IMR-90 (cell line): Measurements from ENCODE around the gene SLX4. TPM values are rescaled to one million over a fixed set of nuclear protein-coding genes. Genes with fewer than 3 reads are reported as not detected.

Experiments used
- ATAC-seq: fragments of 200-7000 bp; cut with Tn5 transposase; 2 replicates; pipeline ENCODE4 v1.9.1; 2020; ENCODE audit warnings: low read depth, mild to moderate bottlenecking, moderate library complexity
- BruUV-seq: library from RNA; stranded (reverse); fragments of 400-500 nt; replicated peaks from 2 replicates; lab custom pipeline; 2021; lab: Mats Ljungman, UMichigan
- CTCF ChIA-PET: fragments of 300-600 bp; formaldehyde crosslinking; extraction: SDS; loops from one replicate; lab custom pipeline; 2021; ENCODE audit warnings: antibody characterized with exemption; lab: Yijun Ruan, JAX
- POLR2A ChIA-PET: fragments of 300-600 bp; sonication (Branson Sonifier 250); formaldehyde crosslinking; loops from one replicate; lab custom pipeline; 2022; ENCODE audit warnings: antibody characterized with exemption; ENCODE audit not compliant: unreplicated experiment; lab: Charles Lee
- DNase-seq: peaks from one replicate; pipeline ENCODE4 v3.0.0; 2013
- H2AFZ ChIP-seq: replicated peaks from 2 replicates; pipeline ENCODE3; 2013; ENCODE audit warnings: low read length, mild to moderate bottlenecking; ENCODE audit not compliant: poor library complexity
- H2AK5ac ChIP-seq: 2 replicates; pipeline ENCODE4 v1.6.1; 2013; ENCODE audit warnings: low read depth, low read length, inconsistent platforms
- H2AK9ac ChIP-seq: replicated peaks from 2 replicates; pipeline ENCODE3; 2013; ENCODE audit warnings: mild to moderate bottlenecking, low read depth, low read length, moderate library complexity; ENCODE audit not compliant: poor library complexity
- H2BK120ac ChIP-seq: 2 replicates; pipeline ENCODE4 v1.6.1; 2013; ENCODE audit warnings: low read depth, low read length, inconsistent platforms
- H2BK15ac ChIP-seq: 3 replicates; pipeline ENCODE4 v1.6.1; 2013; ENCODE audit warnings: low read depth, low read length, inconsistent platforms
- H2BK20ac ChIP-seq: 2 replicates; pipeline ENCODE4 v1.6.1; 2013; ENCODE audit warnings: low read depth, mild to moderate bottlenecking, inconsistent platforms, low read length, moderate library complexity
- H2BK5ac ChIP-seq: 2 replicates; pipeline ENCODE4 v1.6.1; 2013; ENCODE audit warnings: mild to moderate bottlenecking, low read depth, low read length, inconsistent platforms; ENCODE audit not compliant: poor library complexity, severe bottlenecking
- H3K14ac ChIP-seq: replicated peaks from 2 replicates; pipeline ENCODE4 v1.6.1; 2013; ENCODE audit warnings: low read depth, low read length, inconsistent platforms
- H3K18ac ChIP-seq: 2 replicates; pipeline ENCODE4 v1.6.1; 2013; ENCODE audit warnings: low read depth, low read length, control low read depth
- H3K23ac ChIP-seq: 2 replicates; pipeline ENCODE4 v1.6.1; 2013; ENCODE audit warnings: low read depth, low read length, inconsistent platforms
- H3K27ac ChIP-seq: 2 replicates; pipeline ENCODE4 v1.5.1; 2013; ENCODE audit warnings: mild to moderate bottlenecking, control low read depth, low read length; ENCODE audit not compliant: insufficient read depth
- H3K27me3 ChIP-seq: 2 replicates; pipeline ENCODE4 v1.6.1; 2013; ENCODE audit warnings: low read length; ENCODE audit not compliant: control insufficient read depth, insufficient read depth
- H3K36me3 ChIP-seq: 2 replicates; pipeline ENCODE4 v1.6.1; 2013; ENCODE audit warnings: low read length, mixed read lengths; ENCODE audit not compliant: control insufficient read depth, insufficient read depth
- H3K4ac ChIP-seq: 2 replicates; pipeline ENCODE4 v1.6.1; 2013; ENCODE audit warnings: low read depth, low read length, inconsistent platforms
- H3K4me1 ChIP-seq: 2 replicates; pipeline ENCODE4 v1.6.1; 2013; ENCODE audit warnings: low read length, mixed read lengths; ENCODE audit not compliant: control insufficient read depth, insufficient read depth
- H3K4me2 ChIP-seq: 2 replicates; pipeline ENCODE4 v1.6.1; 2013; ENCODE audit warnings: low read depth, mild to moderate bottlenecking, control low read depth, low read length, moderate library complexity
- H3K4me3 ChIP-seq: 2 replicates; pipeline ENCODE4 v1.5.1; 2013; ENCODE audit warnings: low read depth, mild to moderate bottlenecking, control low read depth, low read length, moderate library complexity; ENCODE audit not compliant: insufficient read depth
- H3K56ac ChIP-seq: 2 replicates; pipeline ENCODE4 v1.6.1; 2013; ENCODE audit warnings: low read length, inconsistent platforms; ENCODE audit not compliant: insufficient read depth; ENCODE audit errors: extremely low read depth
- H3K79me1 ChIP-seq, 2 experiments: 2 replicates each; pipeline ENCODE4 v1.6.1; 2013; ENCODE audit warnings: low read length in 2 of 2, inconsistent platforms in 1 of 2, low read depth in 1 of 2
- H3K9ac ChIP-seq: 2 replicates; pipeline ENCODE4 v1.6.1; 2013; ENCODE audit warnings: low read depth, low read length, control low read depth
- H3K9me1 ChIP-seq: 2 replicates; pipeline ENCODE4 v1.6.1; 2013; ENCODE audit warnings: low read length, inconsistent platforms; ENCODE audit not compliant: insufficient read depth
- H3K9me3 ChIP-seq: 2 replicates; pipeline ENCODE4 v1.6.1; 2013; ENCODE audit warnings: low read length; ENCODE audit not compliant: control insufficient read depth, insufficient read depth
- H4K20me1 ChIP-seq: 2 replicates; pipeline ENCODE4 v1.6.1; 2013; ENCODE audit warnings: low read length, inconsistent platforms; ENCODE audit not compliant: insufficient read depth
- H4K5ac ChIP-seq: 2 replicates; pipeline ENCODE4 v1.6.1; 2013; ENCODE audit warnings: mild to moderate bottlenecking, low read depth, low read length, control low read depth
- H4K8ac ChIP-seq, 2 experiments: 2 replicates each; pipeline ENCODE4 v1.6.1; 2013; ENCODE audit warnings: low read depth in 2 of 2, low read length in 2 of 2, control low read depth in 1 of 2, inconsistent platforms in 1 of 2
- H4K91ac ChIP-seq: 2 replicates; pipeline ENCODE4 v1.6.1; 2013; ENCODE audit warnings: low read depth, low read length, inconsistent platforms; ENCODE audit not compliant: insufficient read depth
- BHLHE40 ChIP-seq: fragments of 150-350 bp; IDR thresholded peaks from 2 replicates; pipeline ENCODE4 v1.6.1; 2016; ENCODE audit warnings: mild to moderate bottlenecking, low read depth, low read length
- CEBPB ChIP-seq: IDR thresholded peaks from 2 replicates; pipeline ENCODE4 v1.6.1; 2012; ENCODE audit warnings: low read depth, low read length, improper control_type of control experiment
- CHD1 ChIP-seq: IDR thresholded peaks from 2 replicates; pipeline ENCODE4 v1.6.1; 2012; ENCODE audit warnings: low read depth, low read length, improper control_type of control experiment
- ELK1 ChIP-seq: fragments of 150-350 bp; IDR thresholded peaks from 2 replicates; pipeline ENCODE4 v1.6.1; 2016; ENCODE audit warnings: low read depth, mild to moderate bottlenecking, low read length, moderate library complexity, borderline replicate concordance
- FOS ChIP-seq: fragments of 150-350 bp; IDR thresholded peaks from 2 replicates; pipeline ENCODE4 v1.6.1; 2016; ENCODE audit warnings: low read depth, low read length
- MAFK ChIP-seq: IDR thresholded peaks from 2 replicates; pipeline ENCODE4 v1.6.1; 2012; ENCODE audit warnings: low read depth, low read length, improper control_type of control experiment
- MAZ ChIP-seq: IDR thresholded peaks from 2 replicates; pipeline ENCODE4 v1.6.1; 2012; ENCODE audit warnings: low read depth, mild to moderate bottlenecking, low read length, improper control_type of control experiment, moderate library complexity, borderline replicate concordance
- MXI1 ChIP-seq: IDR thresholded peaks from 2 replicates; pipeline ENCODE4 v1.6.1; 2012; ENCODE audit warnings: low read depth, mild to moderate bottlenecking, low read length, moderate library complexity, borderline replicate concordance
- NFE2L2 ChIP-seq: fragments of 150-350 bp; IDR thresholded peaks from 2 replicates; pipeline ENCODE4 v1.6.1; 2016; ENCODE audit warnings: low read depth, mild to moderate bottlenecking, low read length
- POLR2A ChIP-seq: IDR thresholded peaks from 2 replicates; pipeline ENCODE4 v1.6.1; 2012; ENCODE audit warnings: mild to moderate bottlenecking, low read depth, low read length
- RAD21 ChIP-seq: IDR thresholded peaks from 2 replicates; pipeline ENCODE4 v1.6.1; 2012; ENCODE audit warnings: low read length, improper control_type of control experiment
- RCOR1 ChIP-seq: IDR thresholded peaks from 2 replicates; pipeline ENCODE4 v1.6.1; 2012; ENCODE audit warnings: mild to moderate bottlenecking, low read length, improper control_type of control experiment; ENCODE audit not compliant: insufficient replicate concordance
- RFX5 ChIP-seq: IDR thresholded peaks from 2 replicates; pipeline ENCODE4 v1.8.0; 2012; ENCODE audit warnings: low read depth, mild to moderate bottlenecking, low read length, moderate library complexity
- SMC3 ChIP-seq: fragments of 150-350 bp; IDR thresholded peaks from 2 replicates; pipeline ENCODE4 v1.6.1; 2016; ENCODE audit warnings: low read depth, mild to moderate bottlenecking, antibody characterized with exemption, low read length, moderate library complexity
- WGBS, 2 experiments: methylation state at CpG; one replicate each; pipeline versions ENCODE4 v1.1.5 to v1.1.7; 2013; ENCODE audit warnings: missing lambda C conversion rate in 2 of 2; ENCODE audit not compliant: insufficient read length in 1 of 2; ENCODE audit errors: extremely low coverage in 2 of 2; 5-methylcytosine and 5-hydroxymethylcytosine counted together
- dilution Hi-C: fragments of 300-500 bp; cut with HindIII; formaldehyde crosslinking; loops from one replicate; pipeline ENCODE4 v1.14.3; 2018; ENCODE audit warnings: low sequenced_read_pairs; ENCODE audit not compliant: unreplicated experiment
- in situ Hi-C: fragments of 300-500 bp; cut with MboI; formaldehyde crosslinking; loops from 3 replicates; pipeline ENCODE4 v1.14.3; 2019; ENCODE audit warnings: low sequenced_read_pairs, inconsistent platforms, mixed read lengths
- intact Hi-C: fragments of 100-400 bp; cut with micrococcal nuclease; formaldehyde crosslinking; loops from 2 replicates; pipeline ENCODE4 v1.10.0; 2022
- polyA plus RNA-seq, 3 experiments: library from polyadenylated mRNA; depleted of rRNA; stranded (reverse); fragments of >200 nt; gene quantifications; 2 replicates each; pipeline ENCODE4 v1.2.3, GENCODE V29; 2012; ENCODE audit warnings: low replicate concordance in 1 of 3
- total RNA-seq: library from RNA; depleted of rRNA; stranded (reverse); fragments of >200 nt; gene quantifications from 2 replicates; pipeline ENCODE4 v1.2.3, GENCODE V29; 2012
- TF ChIP-seq, protein P1 (sequence below): fragments of 150-350 bp; IDR thresholded peaks from 2 replicates; pipeline ENCODE4 v1.6.1; 2017; ENCODE audit warnings: mild to moderate bottlenecking, antibody characterized with exemption, low read length, low read depth
- TF ChIP-seq, protein P2 (sequence below): conservative IDR thresholded peaks from 2 replicates; pipeline ENCODE4 v1.5.1; 2012; ENCODE audit warnings: mild to moderate bottlenecking, low read depth, low read length, improper control_type of control experiment

The SLX4 gene
- total and polyA plus RNA-seq, 2 of the 4 experiments (the other 2 are of a cell fraction) = 1.3 to 3.1 TPM

DNA sequence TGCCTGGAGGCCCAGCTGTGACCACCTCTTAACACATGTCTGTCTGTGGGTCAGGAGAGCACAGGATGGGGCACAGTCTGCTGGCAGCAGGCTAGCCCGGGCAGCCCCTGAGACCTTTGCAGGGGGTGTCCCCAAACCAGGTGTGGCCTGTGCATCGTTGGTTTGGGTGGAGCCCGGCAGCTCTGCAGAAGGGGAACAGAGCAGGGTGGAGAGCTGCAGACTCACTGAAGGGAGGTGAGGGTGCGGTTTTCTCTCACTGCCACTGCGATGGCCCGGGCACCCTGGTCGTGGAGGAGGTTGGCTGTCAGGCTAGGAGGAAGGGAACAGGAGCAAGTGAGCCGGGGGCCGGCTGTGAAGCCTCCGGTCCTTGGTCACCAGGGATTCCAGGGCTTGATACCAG, 63.0 kb downstream of the SLX4 start:
- Histone ChIP-seq H3K27me3 (peaks cover 5% of the 10 kb centered on the region), H3K9me1 (no peaks in the 10 kb centered on the region), H4K8ac (no peak overlapping the region), H3K79me1 (no peaks in the 10 kb centered on the region), H2AK9ac (no peak overlapping the region), H2AFZ (no peak overlapping the region), H4K91ac (no peak overlapping the region), H3K18ac (no peak overlapping the region), H3K9me3 (no peaks in the 10 kb centered on the region), H2BK20ac (no peak overlapping the region), H3K23ac (no peak overlapping the region), H3K4me1 (peaks cover 6% of the 10 kb centered on the region; the same call in 1 of the 2 replicates), H3K36me3 (no peaks in the 10 kb centered on the region), H2AK5ac (no peak overlapping the region), H2BK120ac (no peak overlapping the region), H2BK15ac (no peak overlapping the region), H3K9ac (no peak overlapping the region), H3K4me3 (no peak overlapping the region), H4K5ac (no peak overlapping the region), H3K4ac (no peak overlapping the region), H2BK5ac (no peak overlapping the region), H3K14ac (no peak overlapping the region), H3K27ac (no peak overlapping the region), H3K4me2 (no peak overlapping the region), H4K20me1 (no peaks in the 10 kb centered on the region; the same call in 1 of the 2 replicates), H3K56ac (no peak overlapping the region)
- POLR2A ChIA-PET = no interaction called here
- 70% methylated on average over 3 of the region's 10 CpGs; no CpG with 5 or more reads in 1 of the 2 experiments for WGBS, 2 experiments
- TF ChIP-seq FOS = no peak
- TF ChIP-seq CEBPB = no peak
- TF ChIP-seq RFX5 = no peak
- TF ChIP-seq ELK1 = no peak
- TF ChIP-seq, protein P1, sequence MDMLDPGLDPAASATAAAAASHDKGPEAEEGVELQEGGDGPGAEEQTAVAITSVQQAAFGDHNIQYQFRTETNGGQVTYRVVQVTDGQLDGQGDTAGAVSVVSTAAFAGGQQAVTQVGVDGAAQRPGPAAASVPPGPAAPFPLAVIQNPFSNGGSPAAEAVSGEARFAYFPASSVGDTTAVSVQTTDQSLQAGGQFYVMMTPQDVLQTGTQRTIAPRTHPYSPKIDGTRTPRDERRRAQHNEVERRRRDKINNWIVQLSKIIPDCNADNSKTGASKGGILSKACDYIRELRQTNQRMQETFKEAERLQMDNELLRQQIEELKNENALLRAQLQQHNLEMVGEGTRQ = no peak
- no peak for TF ChIP-seq SMC3
- no peak for TF ChIP-seq BHLHE40
- no peak for TF ChIP-seq RAD21
- no peak for TF ChIP-seq POLR2A
- TF ChIP-seq NFE2L2 = no peak
- TF ChIP-seq, protein P2, sequence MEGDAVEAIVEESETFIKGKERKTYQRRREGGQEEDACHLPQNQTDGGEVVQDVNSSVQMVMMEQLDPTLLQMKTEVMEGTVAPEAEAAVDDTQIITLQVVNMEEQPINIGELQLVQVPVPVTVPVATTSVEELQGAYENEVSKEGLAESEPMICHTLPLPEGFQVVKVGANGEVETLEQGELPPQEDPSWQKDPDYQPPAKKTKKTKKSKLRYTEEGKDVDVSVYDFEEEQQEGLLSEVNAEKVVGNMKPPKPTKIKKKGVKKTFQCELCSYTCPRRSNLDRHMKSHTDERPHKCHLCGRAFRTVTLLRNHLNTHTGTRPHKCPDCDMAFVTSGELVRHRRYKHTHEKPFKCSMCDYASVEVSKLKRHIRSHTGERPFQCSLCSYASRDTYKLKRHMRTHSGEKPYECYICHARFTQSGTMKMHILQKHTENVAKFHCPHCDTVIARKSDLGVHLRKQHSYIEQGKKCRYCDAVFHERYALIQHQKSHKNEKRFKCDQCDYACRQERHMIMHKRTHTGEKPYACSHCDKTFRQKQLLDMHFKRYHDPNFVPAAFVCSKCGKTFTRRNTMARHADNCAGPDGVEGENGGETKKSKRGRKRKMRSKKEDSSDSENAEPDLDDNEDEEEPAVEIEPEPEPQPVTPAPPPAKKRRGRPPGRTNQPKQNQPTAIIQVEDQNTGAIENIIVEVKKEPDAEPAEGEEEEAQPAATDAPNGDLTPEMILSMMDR = no peak
- TF ChIP-seq CHD1 = no peak
- TF ChIP-seq MAFK = no peak
- TF ChIP-seq RCOR1 = no peak
- no peak for TF ChIP-seq MXI1
- no peak for TF ChIP-seq MAZ
- BruUV-seq = no TSS peak
- no peak for ATAC-seq
- intact Hi-C loops = no loop called here
- CTCF ChIA-PET = no interaction called here
- in situ Hi-C loops = no loop called here
- dilution Hi-C loops = no loop called here
- no peak for DNase-seq
